Neuronal stem cell (in vitro differentiated cells): ENCODE measurements around the gene FAM124A.
A peak's percentile ranks its signal among the peaks of the same experiment; 100 is the strongest.

ENCODE experiments used
- DNase-seq: peaks from one replicate; pipeline ENCODE4 v3.0.0-alpha.2; 2013; ENCODE audit warnings: low spot score
- H2AFZ ChIP-seq: one replicate; pipeline ENCODE4 v1.6.1; 2013; ENCODE audit warnings: mild to moderate bottlenecking, low read length, inconsistent platforms
- H2AK5ac ChIP-seq: 2 replicates; pipeline ENCODE4 v1.6.1; 2013; ENCODE audit warnings: low read depth, mild to moderate bottlenecking, inconsistent platforms, low read length, moderate library complexity, mixed read lengths
- H2BK120ac ChIP-seq: 2 replicates; pipeline ENCODE4 v1.6.1; 2013; ENCODE audit warnings: low read depth, mild to moderate bottlenecking, inconsistent platforms, low read length, moderate library complexity, mixed read lengths
- H2BK12ac ChIP-seq: one replicate; pipeline ENCODE4 v1.6.1; 2013; ENCODE audit warnings: low read length, inconsistent platforms
- H2BK15ac ChIP-seq: 2 replicates; pipeline ENCODE4 v1.6.1; 2013; ENCODE audit warnings: mild to moderate bottlenecking, low read length, inconsistent platforms, mixed read lengths
- H2BK5ac ChIP-seq: one replicate; pipeline ENCODE4 v1.6.1; 2013; ENCODE audit warnings: inconsistent platforms, mild to moderate bottlenecking, low read length, moderate library complexity
- H3K14ac ChIP-seq: one replicate; pipeline ENCODE4 v1.6.1; 2013; ENCODE audit warnings: low read length, inconsistent platforms
- H3K18ac ChIP-seq: 2 replicates; pipeline ENCODE4 v1.6.1; 2013; ENCODE audit warnings: low read length, inconsistent platforms
- H3K23ac ChIP-seq: 2 replicates; pipeline ENCODE4 v1.6.1; 2013; ENCODE audit warnings: low read depth, mild to moderate bottlenecking, mixed read lengths, low read length, inconsistent platforms; ENCODE audit not compliant: poor library complexity
- H3K27ac ChIP-seq: replicated peaks from 3 replicates; pipeline ENCODE4 v1.5.1; 2013; ENCODE audit warnings: low read length, inconsistent platforms
- H3K27me3 ChIP-seq, 3 experiments: 2 replicates each; pipeline ENCODE4 v1.6.1; 2013; ENCODE audit warnings: low read length in 3 of 3, mild to moderate bottlenecking in 2 of 3, inconsistent platforms in 1 of 3, low read depth in 1 of 3, mixed read lengths in 1 of 3, moderate library complexity in 1 of 3; ENCODE audit not compliant: control insufficient read depth in 3 of 3, insufficient read depth in 3 of 3
- H3K36me3 ChIP-seq, 2 donors: replicated peaks in 1 of 2; 2 replicates each; pipeline ENCODE4 v1.6.1; 2013; ENCODE audit warnings: low read length in 2 of 2; ENCODE audit not compliant: control insufficient read depth in 2 of 2, insufficient read depth in 2 of 2
- H3K4ac ChIP-seq: 2 replicates; pipeline ENCODE4 v1.6.1; 2013; ENCODE audit warnings: inconsistent platforms, mild to moderate bottlenecking, low read length, moderate library complexity
- H3K4me1 ChIP-seq, 2 donors: 1 replicate in 1 of 2; 2 replicates in 1 of 2; pipeline ENCODE4 v1.6.1; 2013; ENCODE audit warnings: low read length in 2 of 2, low read depth in 1 of 2; ENCODE audit not compliant: control insufficient read depth in 2 of 2, insufficient read depth in 1 of 2
- H3K4me2 ChIP-seq: one replicate; pipeline ENCODE4 v1.6.1; 2013; ENCODE audit warnings: mild to moderate bottlenecking, low read length, inconsistent platforms; ENCODE audit not compliant: insufficient read depth, poor library complexity, severe bottlenecking
- H3K4me3 ChIP-seq, 2 donors: 2 replicates each; pipeline ENCODE4 v1.5.1; 2013; ENCODE audit warnings: low read length in 2 of 2, mild to moderate bottlenecking in 2 of 2, inconsistent platforms in 1 of 2, moderate library complexity in 1 of 2
- H3K79me1 ChIP-seq: one replicate; pipeline ENCODE4 v1.6.1; 2013; ENCODE audit warnings: low read depth, mild to moderate bottlenecking, inconsistent platforms, low read length, moderate library complexity
- H3K9ac ChIP-seq: one replicate; pipeline ENCODE4 v1.6.1; 2013; ENCODE audit warnings: mild to moderate bottlenecking, low read depth, low read length, inconsistent platforms; ENCODE audit not compliant: poor library complexity
- H3K9me3 ChIP-seq, 2 donors: replicated peaks in 1 of 2; 2 replicates each; pipeline versions ENCODE3 to v1.6.1; 2013; ENCODE audit warnings: low read length in 2 of 2, mild to moderate bottlenecking in 2 of 2, inconsistent platforms in 1 of 2, low read depth in 1 of 2, mixed read lengths in 1 of 2, moderate library complexity in 1 of 2; ENCODE audit not compliant: control insufficient read depth in 2 of 2, insufficient read depth in 1 of 2
- H4K8ac ChIP-seq: one replicate; pipeline ENCODE4 v1.6.1; 2013; ENCODE audit warnings: low read depth, mild to moderate bottlenecking, inconsistent platforms, low read length, moderate library complexity
- H4K91ac ChIP-seq: one replicate; pipeline ENCODE4 v1.6.1; 2013; ENCODE audit warnings: low read length, low read depth, mild to moderate bottlenecking, inconsistent platforms; ENCODE audit not compliant: poor library complexity
- WGBS, 2 donors: extraction: QIAGEN DNeasy Blood & Tissue Kit; methylation state at CpG; one replicate each; pipeline ENCODE4 v1.1.7; 2013; ENCODE audit warnings: missing lambda C conversion rate in 2 of 2, mixed read lengths in 1 of 2; ENCODE audit not compliant: insufficient read length in 2 of 2, insufficient replicate concordance in 1 of 2; ENCODE audit errors: extremely low coverage in 2 of 2; 5-methylcytosine and 5-hydroxymethylcytosine counted together

FAM124A gene

GRCh38 chr13:51318015-51318414, 95.8 kb downstream of the FAM124A start:
- Histone ChIP-seq H3K14ac (no peak overlapping the region), H4K91ac (no peak overlapping the region), H3K27me3 (peaks cover 0 to 5% (median 0%) of the 10 kb centered on the region in 3 experiments), H3K9ac (no peak overlapping the region), H2BK15ac (no peak overlapping the region), H3K27ac (no peak overlapping the region), H2BK12ac (no peak overlapping the region), H3K4ac (no peak overlapping the region), H3K9me3 (no peaks in the 10 kb centered on the region), H3K4me2 (no peak overlapping the region), H4K8ac (no peak overlapping the region), H3K79me1 (no peaks in the 10 kb centered on the region), H2BK120ac (no peak overlapping the region), H2AK5ac (no peak overlapping the region), H2AFZ (no peak overlapping the region), H3K23ac (no peak overlapping the region), H3K4me1 (peaks cover 0 to 6% of the 10 kb centered on the region in 2 donors), H3K36me3 (no peaks in the 10 kb centered on the region), H3K18ac (no peak overlapping the region), H2BK5ac (no peak overlapping the region), H3K4me3 (no peak overlapping the region)
- no CpG with 5 or more reads among the region's 2 CpGs for WGBS, 2 donors
- no peak for DNase-seq

GRCh38 chr13:51318876-51319275, 96.7 kb downstream of the FAM124A start:
- no CpG with 5 or more reads among the region's 3 CpGs for WGBS, 2 donors
- no peak overlapping the region for H3K9ac ChIP-seq
- H3K27ac ChIP-seq = no peak overlapping the region
- H2AFZ ChIP-seq = no peak overlapping the region
- H3K14ac ChIP-seq = no peak overlapping the region
- H3K36me3 ChIP-seq = no peaks in the 10 kb centered on the region
- H2BK12ac ChIP-seq = no peak overlapping the region
- H3K4me2 ChIP-seq = no peak overlapping the region
- H3K9me3 ChIP-seq = no peaks in the 10 kb centered on the region
- H2BK5ac ChIP-seq = no peak overlapping the region
- no peak overlapping the region for H2BK120ac ChIP-seq
- H3K79me1 ChIP-seq = no peaks in the 10 kb centered on the region
- H3K4me3 ChIP-seq = no peak overlapping the region
- no peak overlapping the region for H4K8ac ChIP-seq
- no peak overlapping the region for H4K91ac ChIP-seq
- no peak overlapping the region for H3K4ac ChIP-seq
- no peak overlapping the region for H3K18ac ChIP-seq
- H3K27me3 ChIP-seq = peaks cover 0 to 9% (median 0%) of the 10 kb centered on the region in 3 experiments
- peaks cover 0 to 4% of the 10 kb centered on the region in 2 donors for H3K4me1 ChIP-seq
- no peak overlapping the region for H3K23ac ChIP-seq
- H2BK15ac ChIP-seq = no peak overlapping the region
- H2AK5ac ChIP-seq = no peak overlapping the region
- DNase-seq = no peak

- no peak overlapping the region for H3K18ac ChIP-seq
Measured at GRCh38 chr13:51321836-51322235, 99.6 kb downstream of the FAM124A start.

GRCh38 chr13:51322826-51323225, 100.6 kb downstream of the FAM124A start:
- no peaks in the 10 kb centered on the region for H3K79me1 ChIP-seq
- H3K14ac ChIP-seq = no peak overlapping the region
- no peak overlapping the region for H4K8ac ChIP-seq
- H2BK5ac ChIP-seq = no peak overlapping the region
- no peaks in the 10 kb centered on the region for H3K9me3 ChIP-seq
- H3K27ac ChIP-seq = no peak overlapping the region
- peaks cover 0 to 9% of the 10 kb centered on the region in 2 donors for H3K4me1 ChIP-seq
- no peak overlapping the region for H2AFZ ChIP-seq
- peak overlapping the region; percentile 16 for H2BK12ac ChIP-seq
- no peak overlapping the region for H3K4ac ChIP-seq
- no CpG with 5 or more reads among the region's 3 CpGs for WGBS, 2 donors
- H3K36me3 ChIP-seq = no peaks in the 10 kb centered on the region
- H2AK5ac ChIP-seq = no peak overlapping the region
- no peak overlapping the region for H3K4me2 ChIP-seq
- no peak overlapping the region for H3K18ac ChIP-seq
- H3K9ac ChIP-seq = no peak overlapping the region
- no peak overlapping the region for H4K91ac ChIP-seq
- no peak overlapping the region for H3K23ac ChIP-seq
- no peak overlapping the region for H3K4me3 ChIP-seq
- H2BK120ac ChIP-seq = no peak overlapping the region
- H3K27me3 ChIP-seq = peaks cover 0 to 9% (median 0%) of the 10 kb centered on the region in 3 experiments
- DNase-seq = no peak
- peak overlapping the region; percentile 65 for H2BK15ac ChIP-seq

More at GRCh38 chr13:51321836-51322235, 99.6 kb downstream of the FAM124A start:
- Histone ChIP-seq H2BK120ac (no peak overlapping the region), H3K27ac (no peak overlapping the region), H2BK15ac (no peak overlapping the region), H2BK5ac (no peak overlapping the region), H4K8ac (no peak overlapping the region), H3K23ac (no peak overlapping the region), H3K4ac (no peak overlapping the region), H3K4me1 (peaks cover 0 to 9% of the 10 kb centered on the region in 2 donors), H3K4me3 (no peak overlapping the region), H3K27me3 (peaks cover 0 to 9% (median 0%) of the 10 kb centered on the region in 3 experiments), H2AFZ (no peak overlapping the region), H4K91ac (no peak overlapping the region), H3K9ac (no peak overlapping the region), H3K4me2 (no peak overlapping the region), H3K36me3 (no peaks in the 10 kb centered on the region), H3K9me3 (no peaks in the 10 kb centered on the region), H3K79me1 (no peaks in the 10 kb centered on the region), H3K14ac (no peak overlapping the region), H2AK5ac (no peak overlapping the region), H2BK12ac (no peak overlapping the region)
- no CpG with 5 or more reads among the region's 2 CpGs for WGBS, 2 donors
- no peak for DNase-seq
